ENCODE data around the gene CRK.

The CRK gene

GRCh38 chr17:1487939-1488825, 32.1 kb upstream of the CRK start:
- CTCF ChIA-PET, result interaction anchor here (0.8 kb wide), 1 partner anchor 123 kb away, joined by 3 read pairs; no protein-coding TSS in a partner anchor
- peak; percentile 84 for DNase-seq (ENCODE audit: extremely low spot score)
- POLR2A ChIA-PET, result interaction anchor here (0.6 to 3.7 kb wide), 4 partner anchors 25 to 88 kb away, joined by 3 to 18 read pairs (median 4); partner anchors contain the start of genes CRK, INPP5K and YWHAE
- TF ChIP-seq HDGF (IDR thresholded peaks at IDR 0.05; ENCODE audit: borderline replicate concordance) (0 out of 2 replicates have a peak, but pooled peaks have one; percentile 36), FOXM1 (IDR thresholded peaks at IDR 0.05; ENCODE audit: borderline replicate concordance) (no peak), BHLHE40 (IDR thresholded peaks at IDR 0.05; ENCODE audit: borderline replicate concordance) (no peak), SP1 (IDR thresholded peaks at IDR 0.05) (no peak), ELF4 (IDR thresholded peaks at IDR 0.05) (no peak), FOXA1 (IDR thresholded peaks at IDR 0.05) (no peak), ZNF384 (IDR thresholded peaks at IDR 0.05) (no peak), LEF1 (IDR thresholded peaks at IDR 0.05; ENCODE audit: borderline replicate concordance) (no peak), NFRKB (IDR thresholded peaks at IDR 0.05) (no peak)

DNA sequence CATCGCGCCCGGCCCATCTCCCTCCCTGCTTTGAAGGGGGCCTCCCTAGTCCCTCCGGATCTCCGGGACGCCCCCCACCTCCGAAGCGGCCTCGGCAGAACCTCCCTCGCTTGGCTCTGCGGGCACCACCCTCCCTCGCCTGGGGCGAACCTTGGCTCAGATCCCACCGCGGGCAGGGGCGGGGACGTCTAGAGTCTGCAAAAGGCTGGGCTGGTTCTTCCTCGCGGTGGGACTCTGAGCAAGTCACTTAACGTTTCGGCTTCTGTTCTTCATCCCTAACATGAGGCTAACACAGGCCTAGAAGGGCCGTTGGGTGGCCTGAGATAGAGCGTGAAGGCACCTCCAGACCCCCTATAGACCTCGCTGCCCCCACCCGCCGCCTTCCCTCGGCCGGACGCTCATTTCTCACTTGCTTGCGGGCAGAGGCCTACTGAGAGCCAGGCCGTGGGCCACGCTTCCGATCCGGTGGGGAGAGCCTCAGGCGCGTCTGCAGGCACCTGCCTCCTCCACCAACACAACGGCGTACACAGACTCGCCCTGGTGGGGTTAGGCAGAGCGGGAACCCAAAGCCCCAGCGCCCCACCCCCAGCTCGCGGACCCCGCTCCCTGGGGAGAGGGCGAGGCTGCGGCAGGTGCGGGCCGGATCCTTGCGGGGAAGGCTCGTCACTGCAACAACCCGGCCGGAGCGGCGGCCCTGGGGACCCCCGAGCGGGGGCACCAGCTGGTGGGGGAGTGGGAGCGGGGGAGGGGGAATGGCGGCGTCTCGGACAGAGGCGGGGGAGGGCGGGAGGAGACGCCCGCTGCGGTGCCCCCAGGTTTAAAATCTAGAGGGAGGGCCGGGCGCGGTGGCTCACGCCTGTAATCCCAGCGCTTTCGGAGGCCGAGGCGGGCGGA, 31.0 kb upstream of the CRK start:
- POLR2A ChIA-PET, result interaction anchor here (0.6 to 3.7 kb wide), 6 partner anchors 24 to 122 kb away, joined by 3 to 18 read pairs (median 4); partner anchors contain the start of genes CRK, INPP5K and YWHAE
- peak; percentile 33 for DNase-seq (ENCODE audit: extremely low spot score)
- CTCF ChIA-PET, result no interaction called here
- no peak for TF ChIP-seq LEF1 (IDR thresholded peaks at IDR 0.05; ENCODE audit: borderline replicate concordance)
- 0 out of 2 replicates have a peak, but pooled peaks have one; percentile 32 for TF ChIP-seq HDGF (IDR thresholded peaks at IDR 0.05; ENCODE audit: borderline replicate concordance)

DNA sequence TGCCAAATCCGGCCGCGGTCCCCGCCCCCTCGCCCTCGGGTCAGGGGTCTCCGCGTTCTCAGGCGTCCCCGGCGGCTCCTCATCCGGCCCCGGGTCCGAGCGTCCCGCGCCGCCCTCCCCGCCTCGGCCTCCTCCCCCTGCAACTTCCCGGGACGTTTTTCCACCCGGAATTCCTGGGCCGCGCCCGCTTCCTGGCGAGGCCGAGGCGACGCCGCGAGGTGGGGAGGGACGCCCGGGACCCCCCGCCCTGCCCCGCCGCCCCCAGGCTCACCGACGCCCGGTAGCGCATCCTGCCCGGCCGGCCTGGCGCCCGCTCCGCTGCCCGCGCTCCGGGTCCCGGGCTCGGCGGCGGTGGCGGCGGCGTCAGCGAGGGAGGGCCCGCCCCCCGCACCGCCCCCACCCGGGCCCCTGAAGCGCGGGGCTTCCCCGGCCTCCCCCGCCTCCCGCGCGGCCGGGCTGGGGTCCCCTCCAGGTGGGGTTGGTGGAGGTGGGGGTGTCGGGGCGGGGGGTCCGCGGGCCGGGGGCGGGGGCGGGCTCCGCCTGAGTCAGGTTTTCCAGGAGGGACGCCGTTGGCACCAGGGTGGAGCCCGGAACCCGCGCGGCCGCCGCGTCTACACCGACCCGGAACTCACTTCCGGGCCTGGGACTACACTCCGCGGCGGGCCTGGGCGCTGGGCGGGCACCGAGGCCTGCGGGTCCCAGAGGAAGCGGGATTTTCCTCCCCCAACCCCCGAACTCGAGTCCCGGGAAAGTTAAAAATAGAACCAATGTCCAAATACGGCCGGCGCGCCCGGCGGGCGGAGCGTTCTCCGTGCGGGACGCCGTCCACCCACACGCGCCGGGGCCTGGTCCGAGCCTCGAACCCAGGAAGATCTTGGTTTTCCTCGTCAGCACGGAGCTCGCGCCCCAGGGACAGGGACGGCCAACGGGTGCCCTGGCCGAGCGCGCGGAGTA, 29.7 kb upstream of the CRK start:
- DNase-seq (ENCODE audit: extremely low spot score), result peak; percentile 52
- peak; percentile 25; the same call in 1 of the 2 replicates for TF ChIP-seq L3MBTL2 (conservative IDR thresholded peaks at IDR 0.05)
- TF ChIP-seq ZNF384 (IDR thresholded peaks at IDR 0.05), result no peak
- CTCF ChIA-PET, result no interaction called here
- POLR2A ChIA-PET, result interaction anchor here (0.6 kb wide), 2 partner anchors 30 to 120 kb away, joined by 3 read pairs; no protein-coding TSS in a partner anchor

DNA sequence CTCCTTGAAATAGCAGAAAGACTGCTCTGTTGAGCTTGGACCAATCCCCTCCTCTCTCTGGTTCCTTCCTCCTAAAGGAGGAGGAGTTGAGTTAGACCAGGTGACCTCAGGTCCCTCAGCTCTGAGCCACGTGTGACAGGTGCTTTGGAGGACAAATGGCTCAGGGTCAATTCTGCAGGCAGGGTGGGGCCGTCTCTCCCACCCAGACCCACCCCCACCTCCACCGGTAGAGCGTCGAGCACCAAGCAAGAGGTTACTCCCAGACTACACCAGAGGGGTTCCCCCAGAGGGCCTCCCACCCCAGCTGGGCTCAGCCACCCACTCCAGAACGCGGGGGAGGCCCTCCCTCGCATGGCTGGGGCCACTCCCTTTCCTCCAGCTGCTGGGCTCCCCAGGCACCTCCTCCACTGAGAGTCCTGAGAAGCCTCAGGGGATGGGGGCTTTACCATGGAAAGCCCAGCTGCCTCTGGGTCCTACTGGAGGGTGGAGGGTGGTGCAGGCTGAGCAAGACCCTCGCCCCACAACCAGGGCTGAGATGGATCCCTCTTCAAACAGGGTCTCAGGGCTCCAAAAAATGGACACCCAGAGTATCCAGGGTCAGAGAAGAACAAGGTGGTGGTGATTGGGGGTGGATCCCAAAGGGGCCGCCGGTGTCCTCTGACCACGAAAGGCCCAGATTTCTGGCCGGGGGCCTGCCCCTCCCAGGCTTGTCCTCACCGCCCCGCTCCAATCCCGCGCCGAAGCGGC, 28.8 kb upstream of the CRK start:
- POLR2A ChIA-PET, result no interaction called here
- no peak for TF ChIP-seq BHLHE40 (IDR thresholded peaks at IDR 0.05; ENCODE audit: borderline replicate concordance)
- no peak for TF ChIP-seq SUZ12 (IDR thresholded peaks at IDR 0.05)
- no peak for TF ChIP-seq FOXK2 (IDR thresholded peaks at IDR 0.05)
- TF ChIP-seq FOXA1 (IDR thresholded peaks at IDR 0.05), result no peak
- TF ChIP-seq ELF4 (IDR thresholded peaks at IDR 0.05), result no peak
- no peak for TF ChIP-seq PKNOX1 (IDR thresholded peaks at IDR 0.05)
- no peak for TF ChIP-seq LEF1 (IDR thresholded peaks at IDR 0.05; ENCODE audit: borderline replicate concordance)
- no peak for TF ChIP-seq TARDBP (IDR thresholded peaks at IDR 0.05)
- TF ChIP-seq L3MBTL2 (conservative IDR thresholded peaks at IDR 0.05), result no peak
- no peak for TF ChIP-seq HDGF (IDR thresholded peaks at IDR 0.05; ENCODE audit: borderline replicate concordance)
- no peak for TF ChIP-seq ZNF384 (IDR thresholded peaks at IDR 0.05)
- no peak for TF ChIP-seq CTBP1 (IDR thresholded peaks at IDR 0.05; ENCODE audit: borderline replicate concordance)
- peak; percentile 27 for DNase-seq (ENCODE audit: extremely low spot score)
- CTCF ChIA-PET, result no interaction called here

DNA sequence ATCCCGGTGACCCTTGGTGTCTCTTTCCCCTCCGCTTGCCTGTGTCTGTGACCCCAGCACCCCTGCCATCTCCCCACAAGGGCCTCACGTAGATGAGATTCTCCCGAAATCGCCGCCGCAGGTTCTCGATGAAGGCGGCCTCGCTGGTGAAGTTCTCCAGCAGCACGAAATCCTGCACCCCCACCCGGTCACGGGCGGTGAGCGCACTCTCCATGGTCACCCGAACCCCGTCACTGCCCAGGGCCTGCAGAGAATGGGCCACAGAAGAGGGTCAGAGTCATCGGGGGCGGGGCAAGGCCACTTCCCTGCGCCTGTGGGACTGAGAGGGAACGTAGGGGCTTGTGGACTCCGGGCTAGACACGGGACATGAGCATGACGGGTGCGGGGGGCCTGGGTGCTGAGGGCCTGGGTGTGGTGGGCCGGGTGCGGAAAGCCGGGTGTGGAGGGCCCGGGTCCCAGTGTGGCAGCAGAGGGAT, 28.1 kb upstream of the CRK start:
- ChIA-PET CTCF (no interaction called here), POLR2A (no interaction called here)
- DNase-seq (ENCODE audit: extremely low spot score), result no peak
- TF ChIP-seq SUZ12 (IDR thresholded peaks at IDR 0.05), result no peak
- no peak for TF ChIP-seq ELF4 (IDR thresholded peaks at IDR 0.05)
- TF ChIP-seq ZNF384 (IDR thresholded peaks at IDR 0.05), result no peak
- TF ChIP-seq HDGF (IDR thresholded peaks at IDR 0.05; ENCODE audit: borderline replicate concordance), result no peak
- TF ChIP-seq FOXA1 (IDR thresholded peaks at IDR 0.05), result no peak
- no peak for TF ChIP-seq ARNT (IDR thresholded peaks at IDR 0.05)
- no peak for TF ChIP-seq BHLHE40 (IDR thresholded peaks at IDR 0.05; ENCODE audit: borderline replicate concordance)
- TF ChIP-seq PKNOX1 (IDR thresholded peaks at IDR 0.05), result no peak
- no peak for TF ChIP-seq NFRKB (IDR thresholded peaks at IDR 0.05)
- TF ChIP-seq FOXK2 (IDR thresholded peaks at IDR 0.05), result no peak
- no peak for TF ChIP-seq LEF1 (IDR thresholded peaks at IDR 0.05; ENCODE audit: borderline replicate concordance)
- no peak for TF ChIP-seq SP1 (IDR thresholded peaks at IDR 0.05)
- no peak for TF ChIP-seq L3MBTL2 (conservative IDR thresholded peaks at IDR 0.05)
- TF ChIP-seq TARDBP (IDR thresholded peaks at IDR 0.05), result no peak
- no peak for TF ChIP-seq CTBP1 (IDR thresholded peaks at IDR 0.05; ENCODE audit: borderline replicate concordance)
- no peak for TF ChIP-seq FOXM1 (IDR thresholded peaks at IDR 0.05; ENCODE audit: borderline replicate concordance)

Measured in HEK293T (cell line).